IPS-18a (cell line): ENCODE data around the gene SETD3.

Source experiments
- H3K27ac ChIP-seq: one replicate; pipeline ENCODE4 v1.5.1; 2013; ENCODE audit warnings: low read length
- H3K27me3 ChIP-seq: one replicate; pipeline ENCODE4 v1.6.1; 2013; ENCODE audit warnings: mild to moderate bottlenecking, low read length; ENCODE audit not compliant: control insufficient read depth, insufficient read depth
- H3K36me3 ChIP-seq: one replicate; pipeline ENCODE4 v1.6.1; 2013; ENCODE audit warnings: low read depth, low read length; ENCODE audit not compliant: control insufficient read depth
- H3K4me1 ChIP-seq: one replicate; pipeline ENCODE4 v1.6.1; 2013; ENCODE audit warnings: low read depth, low read length; ENCODE audit not compliant: control insufficient read depth
- H3K4me3 ChIP-seq: one replicate; pipeline ENCODE4 v1.5.1; 2013; ENCODE audit warnings: low read length
- H3K9ac ChIP-seq: one replicate; pipeline ENCODE4 v1.6.1; 2013; ENCODE audit warnings: mild to moderate bottlenecking, low read length, moderate library complexity
- H3K9me3 ChIP-seq: one replicate; pipeline ENCODE4 v1.6.1; 2013; ENCODE audit warnings: low read depth, low read length; ENCODE audit not compliant: control insufficient read depth

Gene SETD3

DNA sequence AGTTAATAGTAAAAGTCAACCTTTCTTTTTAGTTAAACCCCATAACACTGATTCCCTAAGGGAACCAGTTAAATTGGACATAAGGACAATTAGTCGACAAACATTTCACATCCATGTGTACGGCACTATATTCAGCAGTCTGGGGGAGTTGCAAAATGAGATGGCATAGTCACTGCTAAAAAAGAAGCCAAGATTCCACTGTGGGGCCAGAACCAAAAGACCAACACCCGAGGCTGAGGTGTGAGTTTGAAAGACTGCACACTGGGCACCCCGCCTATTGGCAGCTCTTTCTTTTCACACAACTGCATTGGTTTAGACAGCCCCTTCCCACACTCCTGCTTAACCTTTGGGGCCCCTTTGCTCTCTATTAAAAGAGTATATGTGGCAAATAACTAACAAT lies 16.7 kb downstream of the SETD3 start:
- H3K36me3 ChIP-seq = peaks cover 17% of the 10 kb centered on the region
- no peaks in the 10 kb centered on the region for H3K9me3 ChIP-seq
- H3K27me3 ChIP-seq = no peaks in the 10 kb centered on the region
- no peak overlapping the region for H3K9ac ChIP-seq
- H3K27ac ChIP-seq = no peak overlapping the region
- peaks cover 27% of the 10 kb centered on the region for H3K4me1 ChIP-seq
- H3K4me3 ChIP-seq = no peak overlapping the region

DNA sequence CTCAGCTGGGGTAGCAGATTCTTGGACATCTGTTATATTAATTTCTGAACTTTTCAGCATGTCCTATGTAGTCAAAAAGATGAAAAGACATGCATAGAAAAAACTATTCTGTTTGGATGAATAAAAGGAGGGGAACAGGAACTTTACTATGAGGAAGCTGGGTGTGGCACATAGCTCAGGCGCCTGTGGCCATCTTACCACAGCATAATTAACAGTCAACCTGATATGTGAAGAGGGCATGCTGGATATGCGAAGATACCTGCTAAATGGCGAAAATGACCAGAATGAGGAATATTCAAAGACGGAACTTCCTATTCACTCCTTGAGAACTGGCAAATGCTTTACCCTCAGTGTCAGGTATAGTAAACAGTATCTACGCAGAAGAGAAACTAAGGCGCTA lies 18.4 kb downstream of the SETD3 start:
- no peaks in the 10 kb centered on the region for H3K27me3 ChIP-seq
- H3K4me1 ChIP-seq = peaks cover 27% of the 10 kb centered on the region
- H3K9ac ChIP-seq = no peak overlapping the region
- H3K4me3 ChIP-seq = no peak overlapping the region
- peaks cover 20% of the 10 kb centered on the region for H3K36me3 ChIP-seq
- no peaks in the 10 kb centered on the region for H3K9me3 ChIP-seq
- no peak overlapping the region for H3K27ac ChIP-seq

DNA sequence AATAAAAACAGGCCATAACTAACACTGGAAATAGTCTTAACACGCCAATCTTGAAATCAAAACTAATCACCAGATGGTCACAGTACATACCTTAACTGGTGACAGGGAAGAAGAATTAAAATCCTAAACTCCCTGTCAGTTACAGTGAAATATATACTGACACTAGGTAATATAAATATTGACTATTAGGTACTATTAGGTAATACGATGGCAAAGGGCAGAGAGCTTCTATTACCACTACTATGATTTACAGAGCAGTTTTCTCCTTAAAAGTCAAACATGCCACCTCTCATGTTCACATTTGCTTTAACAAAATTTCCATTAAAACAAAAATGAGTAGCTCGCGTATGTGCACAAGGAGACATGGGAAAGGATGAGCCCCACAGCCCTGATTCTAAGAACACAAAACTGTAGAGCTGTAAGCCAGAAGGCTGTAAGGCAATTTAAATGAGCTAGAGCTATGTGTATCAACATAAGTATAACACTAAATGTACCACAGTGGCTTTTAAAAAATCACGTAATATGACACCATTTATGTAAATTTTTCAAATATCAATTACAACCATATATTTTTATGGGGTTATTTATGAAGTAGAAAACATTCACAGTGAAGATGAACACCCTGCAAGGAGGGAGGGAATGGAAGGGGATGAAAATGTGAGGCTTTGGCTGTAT lies 19.1 kb downstream of the SETD3 start:
- Histone ChIP-seq H3K4me3 (no peak overlapping the region), H3K9ac (no peak overlapping the region), H3K27me3 (no peaks in the 10 kb centered on the region), H3K9me3 (no peaks in the 10 kb centered on the region), H3K27ac (no peak overlapping the region), H3K4me1 (peaks cover 27% of the 10 kb centered on the region), H3K36me3 (peaks cover 26% of the 10 kb centered on the region)

GRCh38 chr14:99460793-99461192 lies 19.9 kb downstream of the SETD3 start:
- no peaks in the 10 kb centered on the region for H3K9me3 ChIP-seq
- H3K27me3 ChIP-seq = no peaks in the 10 kb centered on the region
- H3K27ac ChIP-seq = no peak overlapping the region
- no peak overlapping the region for H3K9ac ChIP-seq
- H3K36me3 ChIP-seq = peaks cover 29% of the 10 kb centered on the region
- peaks cover 27% of the 10 kb centered on the region for H3K4me1 ChIP-seq
- no peak overlapping the region for H3K4me3 ChIP-seq

- Histone ChIP-seq H3K36me3 (peaks cover 28% of the 10 kb centered on the region), H3K9ac (no peak overlapping the region), H3K4me1 (peaks cover 27% of the 10 kb centered on the region), H3K4me3 (no peak overlapping the region), H3K9me3 (no peaks in the 10 kb centered on the region), H3K27ac (no peak overlapping the region), H3K27me3 (no peaks in the 10 kb centered on the region)
Measured at GRCh38 chr14:99459481-99460100, 21.1 kb downstream of the SETD3 start.

GRCh38 chr14:99454246-99454645 lies 26.4 kb downstream of the SETD3 start:
- Histone ChIP-seq H3K9ac (no peak overlapping the region), H3K9me3 (no peaks in the 10 kb centered on the region), H3K36me3 (peaks cover 24% of the 10 kb centered on the region), H3K4me3 (no peak overlapping the region), H3K27ac (no peak overlapping the region), H3K27me3 (no peaks in the 10 kb centered on the region), H3K4me1 (no peaks in the 10 kb centered on the region)

- Histone ChIP-seq H3K9ac (no peak overlapping the region), H3K4me3 (no peak overlapping the region), H3K27ac (no peak overlapping the region), H3K9me3 (no peaks in the 10 kb centered on the region), H3K27me3 (no peaks in the 10 kb centered on the region), H3K36me3 (peaks cover 32% of the 10 kb centered on the region), H3K4me1 (no peaks in the 10 kb centered on the region)
Measured at GRCh38 chr14:99452968-99453367, 27.7 kb downstream of the SETD3 start.

GRCh38 chr14:99451234-99451633 lies 29.4 kb downstream of the SETD3 start:
- Histone ChIP-seq H3K36me3 (peaks cover 24% of the 10 kb centered on the region), H3K27ac (no peak overlapping the region), H3K9ac (no peak overlapping the region), H3K4me1 (no peaks in the 10 kb centered on the region), H3K27me3 (no peaks in the 10 kb centered on the region), H3K9me3 (no peaks in the 10 kb centered on the region), H3K4me3 (no peak overlapping the region)

GRCh38 chr14:99450266-99450665 lies 30.4 kb downstream of the SETD3 start:
- no peak overlapping the region for H3K4me3 ChIP-seq
- H3K4me1 ChIP-seq = no peaks in the 10 kb centered on the region
- no peak overlapping the region for H3K9ac ChIP-seq
- H3K36me3 ChIP-seq = peaks cover 20% of the 10 kb centered on the region
- no peaks in the 10 kb centered on the region for H3K9me3 ChIP-seq
- no peak overlapping the region for H3K27ac ChIP-seq
- no peaks in the 10 kb centered on the region for H3K27me3 ChIP-seq

GRCh38 chr14:99447739-99448138 lies 32.9 kb downstream of the SETD3 start:
- no peaks in the 10 kb centered on the region for H3K27me3 ChIP-seq
- H3K4me3 ChIP-seq = no peak overlapping the region
- peaks cover 13% of the 10 kb centered on the region for H3K36me3 ChIP-seq
- H3K27ac ChIP-seq = no peak overlapping the region
- H3K9me3 ChIP-seq = no peaks in the 10 kb centered on the region
- H3K4me1 ChIP-seq = no peaks in the 10 kb centered on the region
- no peak overlapping the region for H3K9ac ChIP-seq

GRCh38 chr14:99445931-99446330 lies 34.7 kb downstream of the SETD3 start:
- no peak overlapping the region for H3K27ac ChIP-seq
- no peaks in the 10 kb centered on the region for H3K27me3 ChIP-seq
- no peaks in the 10 kb centered on the region for H3K9me3 ChIP-seq
- peaks cover 16% of the 10 kb centered on the region for H3K36me3 ChIP-seq
- no peak overlapping the region for H3K9ac ChIP-seq
- H3K4me3 ChIP-seq = no peak overlapping the region
- no peaks in the 10 kb centered on the region for H3K4me1 ChIP-seq

DNA sequence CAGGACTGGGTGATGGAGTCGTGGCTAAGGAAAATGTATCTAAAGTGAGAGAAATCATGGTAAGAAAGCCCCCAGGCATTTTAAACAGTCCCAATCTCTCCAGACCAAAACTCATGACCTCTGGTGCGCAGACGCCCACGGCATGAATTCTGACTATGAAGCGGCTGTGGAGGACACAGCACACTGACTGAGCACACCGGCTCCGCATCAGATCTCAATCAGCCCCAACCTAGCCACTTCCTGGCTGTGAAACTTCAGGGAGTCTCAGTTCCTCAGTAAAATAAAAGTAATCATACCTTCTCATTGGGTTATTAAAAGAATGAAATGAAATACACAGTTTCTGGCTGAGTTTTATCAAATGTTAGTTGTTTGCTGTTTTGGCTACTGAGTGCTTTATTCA lies 38.7 kb downstream of the SETD3 start:
- Histone ChIP-seq H3K27me3 (no peaks in the 10 kb centered on the region), H3K4me3 (no peak overlapping the region), H3K9me3 (no peaks in the 10 kb centered on the region), H3K27ac (no peak overlapping the region), H3K4me1 (no peaks in the 10 kb centered on the region), H3K9ac (no peak overlapping the region), H3K36me3 (peaks cover 7% of the 10 kb centered on the region)
